Spleen (tissue), 7 donors: ENCODE measurements around the gene MBD3L3.

ENCODE experiments used
- CTCF ChIP-seq, 11 experiments: fragments of 200-600 bp in 7 of 11; fragments of 450-650 bp in 4 of 11; sonication (generic) in 4 of 11; IDR thresholded peaks in 8 of 11; conservative IDR thresholded peaks in 3 of 11; 1 replicate in 7 of 11; 2 replicates in 4 of 11; pipeline versions ENCODE4 v1.4.0 to v1.8.0; 2016 to 2021; ENCODE audit warnings: antibody characterized with exemption in 11 of 11, inconsistent platforms in 4 of 11, mild to moderate bottlenecking in 1 of 11
- POLR2A ChIP-seq, 3 donors: fragments of 450-650 bp; IDR thresholded peaks; one replicate each; pipeline ENCODE4 v1.5.1; 2017; ENCODE audit warnings: antibody characterized with exemption in 3 of 3, mild to moderate bottlenecking in 1 of 3
- POLR2AphosphoS5 ChIP-seq, 3 donors: sonication (generic); formaldehyde crosslinking; IDR thresholded peaks; one replicate each; pipeline ENCODE4 v1.5.1; 2017; ENCODE audit warnings: antibody characterized with exemption in 3 of 3
- donor health status: DM: no; HTN: no; CAD: no; lungs with moderate emphysema.
- donor health status: DM: no; HTN: no; CAD: no.
- donor health status: DM: no; HTN: no; CAD: no.

- TF ChIP-seq CTCF (IDR thresholded peaks at IDR 0.05 in 8 of 11, conservative IDR thresholded peaks at IDR 0.05 in 3 of 11) (peak in 1 of 11 experiments; percentile 0), POLR2AphosphoS5 (IDR thresholded peaks at IDR 0.05) (no peak), POLR2A (IDR thresholded peaks at IDR 0.05) (no peak)
These were observed 11.4 kb upstream of the MBD3L3 start for GRCh38 chr19:7069904-7070226.
